Stimulated activated naive CD4-positive, alpha-beta T cell (primary cell): ENCODE results near the gene ALB.
"Not testable (repeated sequence)": the region's sequence is repeated elsewhere in the genome, so short reads cannot be mapped to it uniquely, and the experiment has no call there.

ENCODE experiments used
- DNase-seq, 6 experiments: peaks; one replicate each; lab custom pipeline; 2025; lab: John Stamatoyannopoulos, UW

ALB gene

GRCh38 chr4:73404042-73404441 is at the start of gene ALB:
Gene ALB, plus strand, starts transcription at chr4:73404287. Its CDS starts 41 bp downstream, at chr4:73404328.
- DNase-seq, result no peak

GRCh38 chr4:73357174-73357573 is 46.9 kb upstream of the ALB start:
- not testable (repeated sequence) for DNase-seq

DNA sequence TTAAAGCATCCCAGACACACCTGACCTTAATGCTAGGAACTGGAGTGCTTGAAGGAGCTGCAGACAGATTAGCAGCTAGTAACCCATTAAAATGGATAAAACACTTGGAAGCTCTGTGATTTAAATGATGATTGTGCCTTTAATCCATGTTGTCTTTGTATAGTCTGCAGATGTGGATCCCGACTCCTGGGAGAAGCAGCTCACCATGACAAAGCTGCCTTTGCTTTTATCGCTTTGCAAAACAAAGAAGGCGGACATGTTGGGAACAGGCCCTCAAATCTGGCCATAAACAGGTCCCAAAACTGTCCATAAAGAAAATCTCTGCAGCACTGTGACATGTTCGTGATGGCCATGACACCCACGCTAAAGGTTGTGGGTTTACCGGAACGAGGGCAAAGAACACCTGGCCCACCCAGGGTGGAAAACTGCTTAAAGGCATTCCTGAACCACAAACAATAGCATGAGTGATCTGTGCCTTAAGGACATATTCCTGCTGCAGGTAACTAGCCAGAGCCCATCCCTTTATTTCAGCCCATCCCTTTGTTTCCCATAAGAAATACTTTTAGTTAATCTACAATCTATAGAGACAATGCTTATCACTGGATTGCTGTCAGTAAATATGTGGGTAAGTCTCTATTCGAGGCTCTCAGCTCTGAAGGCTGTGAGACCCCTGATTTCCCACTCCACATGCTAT is 34.4 kb upstream of the ALB start:
- DNase-seq, result not testable (repeated sequence)

DNA sequence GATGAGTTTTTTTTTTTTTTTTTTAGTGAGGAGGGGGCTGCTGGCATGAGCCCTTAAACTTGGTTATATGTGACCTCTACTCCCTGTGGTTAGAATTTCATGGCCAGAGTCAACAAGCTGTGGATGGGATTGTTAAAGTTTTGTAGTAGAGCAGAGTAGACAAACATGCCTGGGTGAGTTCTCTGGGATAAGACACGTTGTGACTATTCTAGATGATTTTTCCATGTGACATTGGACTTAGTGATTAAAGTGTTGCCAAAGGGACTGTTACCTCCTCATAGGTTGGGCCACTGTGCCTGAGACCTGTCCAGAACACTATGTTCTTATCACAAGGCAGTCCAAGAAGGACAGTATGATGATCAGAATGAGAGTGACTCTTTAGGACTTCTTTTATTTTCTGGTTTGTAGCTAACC is 28.8 kb upstream of the ALB start:
- no peak for DNase-seq

DNA sequence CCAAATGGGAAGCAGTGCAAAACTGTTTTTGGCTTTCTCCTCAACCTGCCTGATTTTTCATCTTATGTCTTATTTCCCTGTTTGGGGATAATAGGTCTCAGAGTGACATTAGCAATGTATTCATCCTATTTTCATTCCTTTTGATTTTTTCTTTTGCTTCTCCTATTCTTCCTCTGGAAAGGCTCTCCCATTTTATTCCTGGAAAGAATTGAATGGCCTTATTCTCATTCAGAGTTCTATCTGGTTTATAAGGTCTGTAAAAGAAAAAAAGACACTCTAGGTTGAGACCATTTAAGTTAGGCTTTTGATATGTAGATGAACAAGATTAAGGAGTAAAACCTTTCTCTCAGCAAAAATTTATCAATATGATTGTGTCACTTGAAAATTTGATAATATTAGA is 27.8 kb upstream of the ALB start:
- DNase-seq, result no peak

GRCh38 chr4:73376976-73377375 is 27.1 kb upstream of the ALB start:
- DNase-seq, result no peak

GRCh38 chr4:73378887-73379286 is 25.2 kb upstream of the ALB start:
- DNase-seq, result no peak

DNA sequence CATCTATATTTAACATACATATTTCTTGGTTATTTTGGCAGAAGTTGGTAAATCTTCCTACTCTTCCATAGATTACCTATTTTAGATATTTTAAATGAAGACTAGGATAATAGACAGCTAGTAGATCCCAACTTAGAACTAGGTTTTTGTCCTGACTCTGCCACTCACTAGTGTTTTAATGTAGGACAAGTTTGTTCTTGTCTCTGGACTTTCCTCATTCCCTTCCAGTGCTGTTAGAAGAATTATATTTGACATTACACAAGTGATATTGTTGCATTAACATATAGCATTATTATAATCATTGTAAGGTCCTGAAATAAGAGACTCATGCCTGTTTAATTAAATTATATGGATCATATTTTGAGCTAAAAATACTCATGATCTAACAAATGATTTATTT is 24.1 kb upstream of the ALB start:
- DNase-seq, result no peak

DNA sequence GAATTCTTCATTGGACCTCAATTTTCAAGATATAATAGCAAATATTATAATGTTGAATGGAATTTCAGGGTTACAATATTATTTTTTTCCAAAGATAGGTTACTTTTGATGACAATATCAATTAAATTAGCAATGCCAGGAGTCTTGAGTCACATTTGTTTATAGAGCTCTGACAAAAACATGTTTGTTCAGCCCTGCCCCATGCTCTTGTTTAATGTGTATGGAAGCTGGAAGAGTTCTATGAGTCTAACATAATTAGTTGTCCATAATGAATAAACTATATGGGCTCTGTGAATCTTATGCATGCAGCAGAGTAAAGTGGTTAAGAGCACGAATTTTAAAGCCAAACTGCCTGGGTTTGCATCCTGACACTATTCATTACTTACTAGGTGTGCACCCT is 22.9 kb upstream of the ALB start:
- no peak for DNase-seq

- no peak for DNase-seq
These were observed 20.6 kb upstream of the ALB start for GRCh38 chr4:73383452-73383851.

DNA sequence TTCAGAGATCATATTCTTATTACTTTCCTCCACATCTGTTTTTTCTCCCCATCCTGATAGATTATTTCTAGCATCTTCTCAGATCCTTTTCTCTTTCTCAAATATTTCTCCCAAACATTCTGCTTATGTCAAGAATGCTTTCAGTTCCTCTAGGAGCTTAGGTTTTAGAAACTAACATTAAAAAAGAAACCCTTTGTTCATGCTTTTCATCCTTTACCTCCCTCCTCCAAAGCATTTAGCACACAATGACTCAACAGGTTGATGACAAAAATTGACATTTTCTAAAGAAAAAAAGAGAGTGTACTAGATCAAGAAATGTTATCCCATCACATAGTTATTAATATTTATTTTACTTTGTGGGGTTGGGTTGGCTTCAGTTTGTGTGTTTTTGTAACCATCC is 16.5 kb upstream of the ALB start:
- DNase-seq, result no peak

DNA sequence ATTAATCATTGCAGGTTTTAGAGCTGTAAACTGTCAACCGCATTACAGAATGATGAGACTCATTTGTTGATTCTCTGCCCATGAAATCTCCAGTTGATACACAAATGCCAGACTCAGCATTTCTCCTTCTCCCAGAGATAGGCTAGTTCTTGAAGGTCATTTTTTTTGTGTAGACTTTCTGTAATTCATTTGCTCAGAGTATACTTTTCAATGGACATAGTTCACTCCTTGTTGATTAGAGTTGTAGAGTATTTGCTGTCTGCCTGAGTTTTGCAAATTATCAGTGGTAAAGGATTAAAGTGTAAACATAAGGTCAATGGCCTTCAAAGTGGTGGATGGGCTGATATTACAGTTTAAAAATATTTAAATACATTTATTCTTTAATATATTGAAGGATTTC is 15.2 kb upstream of the ALB start:
- DNase-seq, result no peak

- DNase-seq, result not testable (repeated sequence)
These were observed 14.4 kb upstream of the ALB start for GRCh38 chr4:73389663-73390062.

DNA sequence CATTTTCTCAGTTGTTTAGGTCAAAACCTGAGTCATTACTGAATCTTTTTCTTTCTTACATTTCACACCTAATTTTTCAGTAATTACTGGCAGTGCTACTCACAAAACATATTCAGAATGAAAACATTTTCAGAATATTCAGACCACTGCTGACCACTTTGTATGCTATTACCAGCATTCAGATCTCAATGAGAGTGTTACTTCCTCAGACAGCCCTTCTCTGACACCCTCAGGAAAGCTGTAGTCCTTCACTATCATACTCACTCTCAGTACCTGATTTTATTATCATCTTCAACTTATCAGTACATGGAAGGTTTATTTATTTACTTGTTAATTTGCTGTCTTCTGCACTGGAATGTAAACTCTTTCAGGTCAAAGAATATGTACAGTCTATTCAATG is 12.3 kb upstream of the ALB start:
- no peak for DNase-seq

DNA sequence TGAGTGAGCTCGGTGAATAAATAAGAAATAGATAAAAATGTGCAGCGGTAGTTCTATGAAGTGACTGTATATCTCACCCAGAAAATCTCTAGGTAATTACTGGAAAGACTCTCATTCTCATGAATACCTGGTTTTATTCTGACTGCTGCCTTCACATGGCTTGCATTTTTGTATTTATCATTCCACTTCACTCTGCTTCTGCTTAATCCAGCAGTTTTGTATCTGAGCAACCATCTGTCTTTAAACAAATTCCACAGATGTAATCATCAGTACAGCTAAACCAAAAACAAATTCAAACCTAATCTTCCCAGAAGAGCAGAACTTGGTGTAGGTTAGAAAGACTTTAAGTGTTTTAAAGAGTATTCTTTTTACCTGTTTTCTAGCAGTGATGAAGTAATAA is 11.2 kb upstream of the ALB start:
- DNase-seq, result no peak

GRCh38 chr4:73396304-73396703 is 7.8 kb upstream of the ALB start:
- no peak for DNase-seq

GRCh38 chr4:73396993-73397972 is 6.8 kb upstream of the ALB start:
- DNase-seq, result no peak

GRCh38 chr4:73401412-73401811 is 2.7 kb upstream of the ALB start:
- DNase-seq, result no peak

DNA sequence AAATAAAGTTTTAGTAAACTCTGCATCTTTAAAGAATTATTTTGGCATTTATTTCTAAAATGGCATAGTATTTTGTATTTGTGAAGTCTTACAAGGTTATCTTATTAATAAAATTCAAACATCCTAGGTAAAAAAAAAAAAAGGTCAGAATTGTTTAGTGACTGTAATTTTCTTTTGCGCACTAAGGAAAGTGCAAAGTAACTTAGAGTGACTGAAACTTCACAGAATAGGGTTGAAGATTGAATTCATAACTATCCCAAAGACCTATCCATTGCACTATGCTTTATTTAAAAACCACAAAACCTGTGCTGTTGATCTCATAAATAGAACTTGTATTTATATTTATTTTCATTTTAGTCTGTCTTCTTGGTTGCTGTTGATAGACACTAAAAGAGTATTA is 370 bp downstream of the ALB start:
- no peak for DNase-seq

GRCh38 chr4:73405138-73405537 is 1.1 kb downstream of the ALB start:
- DNase-seq, result no peak

DNA sequence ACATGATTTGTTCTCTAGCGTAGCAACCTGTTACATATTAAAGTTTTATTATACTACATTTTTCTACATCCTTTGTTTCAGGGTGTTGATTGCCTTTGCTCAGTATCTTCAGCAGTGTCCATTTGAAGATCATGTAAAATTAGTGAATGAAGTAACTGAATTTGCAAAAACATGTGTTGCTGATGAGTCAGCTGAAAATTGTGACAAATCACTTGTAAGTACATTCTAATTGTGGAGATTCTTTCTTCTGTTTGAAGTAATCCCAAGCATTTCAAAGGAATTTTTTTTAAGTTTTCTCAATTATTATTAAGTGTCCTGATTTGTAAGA is 2.4 kb downstream of the ALB start:
- no peak for DNase-seq

DNA sequence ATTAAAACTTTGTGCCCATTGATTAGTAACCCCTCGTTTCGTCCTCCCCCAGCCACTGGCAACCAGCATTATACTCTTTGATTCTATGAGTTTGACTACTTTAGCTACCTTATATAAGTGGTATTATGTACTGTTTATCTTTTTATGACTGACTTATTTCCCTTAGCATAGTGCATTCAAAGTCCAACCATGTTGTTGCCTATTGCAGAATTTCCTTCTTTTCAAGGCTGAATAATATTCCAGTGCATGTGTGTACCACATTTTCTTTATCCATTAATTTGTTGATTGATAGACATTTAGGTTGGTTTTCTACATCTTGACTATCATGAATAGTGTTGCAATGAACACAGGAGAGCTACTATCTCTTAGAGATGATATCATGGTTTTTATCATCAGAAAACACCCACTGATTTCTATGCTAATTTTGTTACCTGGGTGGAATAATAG is 3.2 kb downstream of the ALB start:
- no peak for DNase-seq

DNA sequence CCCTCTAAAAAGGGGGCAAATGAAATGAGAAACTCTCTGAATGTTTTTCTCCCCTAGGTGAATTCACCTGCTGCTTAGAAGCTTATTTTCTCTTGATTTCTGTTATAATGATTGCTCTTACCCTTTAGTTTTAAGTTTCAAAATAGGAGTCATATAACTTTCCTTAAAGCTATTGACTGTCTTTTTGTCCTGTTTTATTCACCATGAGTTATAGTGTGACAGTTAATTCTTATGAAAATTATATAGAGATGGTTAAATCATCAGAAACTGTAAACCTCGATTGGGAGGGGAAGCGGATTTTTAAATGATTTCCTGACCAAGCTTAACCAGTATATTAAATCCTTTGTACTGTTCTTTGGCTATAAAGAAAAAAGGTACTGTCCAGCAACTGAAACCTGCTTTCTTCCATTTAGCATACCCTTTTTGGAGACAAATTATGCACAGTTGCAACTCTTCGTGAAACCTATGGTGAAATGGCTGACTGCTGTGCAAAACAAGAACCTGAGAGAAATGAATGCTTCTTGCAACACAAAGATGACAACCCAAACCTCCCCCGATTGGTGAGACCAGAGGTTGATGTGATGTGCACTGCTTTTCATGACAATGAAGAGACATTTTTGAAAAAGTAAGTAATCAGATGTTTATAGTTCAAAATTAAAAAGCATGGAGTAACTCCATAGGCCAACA is 4.2 kb downstream of the ALB start:
- no peak for DNase-seq
